Measurements from ENCODE around the gene DPM2.
A peak's percentile ranks its signal among the peaks of the same experiment; 100 is the strongest.

DPM2 gene

DNA sequence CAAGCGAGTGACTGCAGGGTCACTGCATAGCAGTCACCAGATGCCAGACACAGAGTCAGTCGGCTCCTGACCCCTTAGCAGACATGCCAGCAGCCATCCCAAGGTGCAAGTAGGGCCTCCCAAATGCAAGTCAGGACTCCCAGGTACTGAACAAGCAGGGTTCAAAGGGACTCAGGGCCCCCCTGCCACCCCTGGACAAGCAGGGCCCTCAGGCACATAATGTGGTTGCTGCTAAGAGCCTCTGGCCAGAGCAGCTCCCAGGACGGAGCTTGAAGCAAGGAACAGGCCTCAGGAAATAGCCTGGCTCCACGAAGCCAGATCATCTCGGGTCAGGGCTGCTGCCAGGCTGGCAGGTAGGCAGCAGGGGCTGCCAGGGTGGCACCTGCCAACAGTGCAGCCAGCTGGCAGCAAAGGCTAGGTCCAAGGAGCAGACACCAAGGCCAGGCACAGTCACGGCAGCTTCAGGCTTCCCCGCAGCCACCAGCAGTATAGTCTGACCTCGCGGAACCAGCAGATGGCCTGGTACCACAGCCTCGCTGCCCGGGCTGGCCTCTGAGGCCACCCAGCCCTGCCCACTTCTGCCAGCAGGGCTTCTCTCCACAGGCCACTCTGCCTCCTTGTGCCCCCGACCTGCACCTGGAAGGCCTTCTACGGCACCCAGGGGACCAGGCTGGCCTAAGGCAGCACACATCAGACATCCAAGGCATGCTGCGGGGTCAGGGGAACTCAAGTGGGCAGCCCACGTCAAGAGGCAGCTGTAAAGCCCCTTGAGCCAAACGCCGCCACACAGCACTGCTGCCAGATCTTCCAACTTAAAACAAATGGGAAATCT lies 35.7 kb upstream of the DPM2 start:
- no peak for DNase-seq (ENCODE audit: low read depth in 2 of 2)

DNA sequence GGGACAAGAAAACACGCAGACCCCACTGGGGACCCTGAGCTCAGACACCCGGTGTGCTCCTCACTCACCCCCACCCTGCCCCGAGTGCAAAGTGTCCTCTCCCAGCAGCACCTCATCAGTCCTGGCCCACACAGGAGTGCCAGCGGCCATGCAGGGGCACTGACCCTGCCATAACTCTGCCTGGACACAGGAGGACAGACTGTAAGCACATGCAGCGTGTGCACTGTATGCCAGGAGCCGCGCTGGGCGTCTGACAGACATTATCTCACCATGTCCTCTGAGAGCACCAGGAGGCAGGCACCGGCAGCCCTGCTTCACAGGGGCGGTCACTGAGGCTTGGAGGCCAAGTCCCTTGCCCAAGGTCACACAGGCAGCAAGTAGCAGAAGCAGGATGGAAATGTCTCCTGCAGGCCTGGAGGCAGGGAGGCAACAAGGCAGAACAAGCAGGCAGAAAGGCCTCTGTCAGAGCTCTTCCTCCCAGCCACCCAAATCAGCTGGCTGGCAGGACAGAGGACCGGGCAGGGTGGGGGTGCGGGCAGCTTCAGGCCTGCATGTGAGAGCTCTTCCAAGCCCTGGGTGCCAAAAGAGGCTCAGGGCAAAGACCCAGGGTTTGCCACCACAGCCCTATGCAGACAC lies 34.7 kb upstream of the DPM2 start:
- DNase-seq (ENCODE audit: low read depth in 2 of 2), result no peak

DNA sequence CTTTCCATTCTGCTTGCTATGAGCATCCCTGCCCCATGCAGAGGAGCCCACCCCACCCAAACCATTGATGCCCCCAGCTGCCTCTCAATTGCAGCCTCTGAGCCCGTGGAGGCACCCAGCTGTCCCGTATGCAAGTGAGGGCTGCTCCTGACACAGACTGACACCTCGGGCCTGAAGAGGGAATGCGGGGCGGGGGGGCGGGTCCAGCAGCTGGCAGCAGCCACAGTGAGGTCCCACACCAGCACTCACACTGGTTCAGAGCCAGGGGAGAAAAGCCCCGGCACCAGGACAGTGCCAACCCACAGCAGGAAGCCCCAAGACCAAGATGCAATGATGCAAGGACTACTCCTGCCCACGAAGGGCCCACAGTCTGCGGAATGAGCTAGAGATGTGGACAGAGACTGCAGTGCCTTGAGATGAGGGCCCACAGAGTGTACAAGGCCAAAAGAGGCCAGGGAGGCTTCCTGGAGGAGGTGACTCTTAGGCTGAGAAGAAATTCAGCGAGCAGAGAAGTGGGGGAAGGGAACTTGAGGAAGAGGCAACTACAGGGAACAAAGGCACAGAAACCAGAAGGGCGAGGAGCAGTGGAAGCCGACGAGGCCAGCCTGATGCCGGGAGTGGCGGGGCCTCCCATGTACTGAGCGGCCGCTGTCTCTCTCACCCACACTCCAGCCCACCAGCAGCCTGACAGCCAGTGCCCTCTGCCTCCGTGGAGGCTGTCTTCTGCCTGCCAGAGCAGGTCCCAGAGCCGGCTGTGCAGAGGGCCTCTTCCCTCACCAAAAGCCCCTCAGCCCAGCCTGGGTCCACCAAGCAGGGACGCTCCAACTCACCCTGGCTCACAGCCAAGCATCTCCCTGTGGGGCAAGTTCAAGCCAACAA lies 33.9 kb upstream of the DPM2 start:
- DNase-seq (ENCODE audit: low read depth in 2 of 2), result no peak

DNA sequence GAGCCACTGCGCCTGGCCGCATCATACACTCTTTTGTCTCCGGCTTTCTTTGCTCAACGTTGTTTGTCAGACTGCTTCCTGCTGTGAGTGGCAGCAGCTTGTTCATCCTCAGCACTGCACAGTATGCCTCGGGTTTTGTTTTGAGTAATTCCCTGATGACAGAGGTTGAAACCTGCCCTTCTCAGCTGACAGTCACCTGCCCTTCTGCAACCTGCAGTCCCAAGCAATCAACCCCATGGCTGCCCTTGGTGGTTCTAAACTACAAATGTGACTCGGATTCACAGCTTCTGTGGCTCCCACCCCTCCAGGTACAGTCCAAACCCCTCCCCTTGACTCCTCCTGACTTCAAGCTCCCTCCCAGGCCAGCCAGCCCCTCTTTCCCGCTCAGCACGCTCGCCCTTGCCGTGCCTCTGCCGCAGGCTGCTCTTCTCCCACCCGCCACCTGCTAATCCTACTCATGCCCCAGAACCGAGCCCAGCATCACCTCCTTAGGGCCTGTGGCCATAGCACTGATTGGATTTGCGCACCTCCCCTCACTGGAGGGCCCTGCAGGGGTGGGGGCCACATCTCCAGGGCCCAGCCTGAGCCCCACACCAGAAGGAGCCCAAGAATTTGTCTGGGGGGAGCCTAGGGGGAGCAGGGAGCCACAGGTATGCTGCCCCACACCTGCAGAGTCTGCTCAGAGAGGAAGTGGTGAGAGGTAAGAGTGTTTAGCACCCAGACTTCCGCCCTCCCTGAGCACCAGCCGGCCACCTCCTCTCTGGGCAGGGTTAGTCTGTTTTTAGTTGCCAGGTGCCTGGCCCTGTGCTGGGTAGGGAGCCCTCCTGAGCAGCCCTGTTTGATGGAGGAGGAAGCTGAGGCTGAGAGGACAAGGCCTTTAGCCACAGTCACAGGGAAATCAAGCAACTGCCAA lies 33.0 kb upstream of the DPM2 start:
- DNase-seq (ENCODE audit: low read depth in 2 of 2), result peak; percentile 65 to 78

DNA sequence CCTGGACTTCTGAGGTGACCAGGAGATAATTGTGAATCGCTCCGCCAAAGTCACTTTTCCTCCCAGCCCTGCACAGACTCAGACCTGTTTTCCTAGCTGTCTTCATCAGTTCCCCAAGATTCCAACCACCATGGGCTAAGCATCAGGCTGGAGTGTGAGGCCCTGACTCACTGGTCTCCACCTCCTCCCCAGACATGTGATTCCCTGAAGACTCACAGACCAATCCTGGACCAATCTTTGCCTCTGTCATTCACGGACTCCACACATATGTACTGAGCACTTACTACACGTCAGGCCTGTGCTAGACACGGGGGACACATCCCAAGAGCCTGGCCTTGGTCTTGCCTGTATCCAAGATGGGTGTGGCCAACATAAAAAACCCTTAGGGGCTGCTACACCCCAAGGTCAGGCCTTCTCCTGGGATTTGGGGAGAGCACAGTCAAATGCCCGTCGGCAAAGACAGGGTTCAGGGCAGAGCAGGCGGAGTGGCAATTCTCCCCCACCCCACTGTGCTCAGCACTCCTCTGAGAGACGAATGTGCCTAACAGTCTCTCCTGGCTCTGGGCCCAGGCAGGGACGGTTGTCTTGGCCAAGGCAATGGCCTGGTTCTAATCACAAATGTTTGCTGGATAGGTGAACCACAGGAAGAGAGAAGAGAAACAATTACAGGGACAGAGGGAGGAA lies 31.2 kb upstream of the DPM2 start:
- DNase-seq (ENCODE audit: low read depth in 2 of 2), result no peak

DNA sequence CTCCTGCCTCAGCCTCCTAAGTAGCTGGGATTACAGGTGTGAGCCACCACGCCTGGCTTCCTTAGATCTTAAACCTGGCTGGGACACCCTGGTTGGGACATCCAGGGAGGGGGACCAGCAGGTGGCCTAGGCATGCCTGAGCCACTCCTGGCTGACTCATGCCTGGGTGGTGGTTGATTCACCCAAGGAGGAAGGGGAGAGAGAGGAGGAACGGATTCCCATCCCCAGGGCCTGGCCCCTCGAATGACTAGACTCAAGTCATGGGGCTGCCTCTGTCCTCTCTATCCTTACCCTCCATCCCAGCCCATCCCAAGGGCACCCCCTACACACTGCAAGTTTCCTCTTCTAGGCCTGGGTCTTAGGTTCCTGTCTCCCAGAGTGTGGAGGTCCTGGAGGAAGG lies 30.4 kb upstream of the DPM2 start:
- DNase-seq (ENCODE audit: low read depth in 2 of 2), result peak in 1 of 2 donors; percentile 45

DNA sequence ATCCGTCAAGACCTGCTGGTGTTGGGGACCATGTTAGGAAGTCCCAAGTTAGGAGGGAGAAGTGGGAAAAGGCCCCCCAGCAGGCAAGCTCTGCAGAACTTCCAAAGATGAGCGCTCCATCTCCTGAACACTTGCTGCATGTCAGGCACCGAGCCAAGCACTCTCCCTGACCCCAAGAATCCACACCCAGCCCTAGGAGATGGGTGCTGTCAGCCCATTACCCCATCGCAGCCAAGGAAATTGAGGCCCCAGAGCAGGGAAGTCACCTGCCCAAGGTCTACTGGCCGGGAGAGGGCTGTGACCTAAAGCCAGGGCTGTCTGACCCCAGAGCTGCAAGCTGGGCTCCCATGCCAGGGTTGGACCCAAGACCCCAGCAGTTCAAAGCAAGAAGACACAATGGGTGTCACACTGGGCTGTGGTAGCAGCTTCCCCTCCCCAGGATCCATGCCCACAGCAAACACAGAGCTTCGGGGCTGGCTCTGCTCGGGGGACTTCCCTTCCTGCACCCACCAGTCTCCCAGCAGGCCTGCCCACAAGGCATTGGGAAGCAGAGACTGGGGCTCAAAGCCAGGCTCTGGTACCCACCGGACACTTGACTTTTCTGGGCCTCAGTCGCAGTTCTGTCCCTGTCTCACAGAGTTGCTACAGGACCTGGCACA lies 29.6 kb upstream of the DPM2 start:
- DNase-seq (ENCODE audit: low read depth in 2 of 2), result no peak

DNA sequence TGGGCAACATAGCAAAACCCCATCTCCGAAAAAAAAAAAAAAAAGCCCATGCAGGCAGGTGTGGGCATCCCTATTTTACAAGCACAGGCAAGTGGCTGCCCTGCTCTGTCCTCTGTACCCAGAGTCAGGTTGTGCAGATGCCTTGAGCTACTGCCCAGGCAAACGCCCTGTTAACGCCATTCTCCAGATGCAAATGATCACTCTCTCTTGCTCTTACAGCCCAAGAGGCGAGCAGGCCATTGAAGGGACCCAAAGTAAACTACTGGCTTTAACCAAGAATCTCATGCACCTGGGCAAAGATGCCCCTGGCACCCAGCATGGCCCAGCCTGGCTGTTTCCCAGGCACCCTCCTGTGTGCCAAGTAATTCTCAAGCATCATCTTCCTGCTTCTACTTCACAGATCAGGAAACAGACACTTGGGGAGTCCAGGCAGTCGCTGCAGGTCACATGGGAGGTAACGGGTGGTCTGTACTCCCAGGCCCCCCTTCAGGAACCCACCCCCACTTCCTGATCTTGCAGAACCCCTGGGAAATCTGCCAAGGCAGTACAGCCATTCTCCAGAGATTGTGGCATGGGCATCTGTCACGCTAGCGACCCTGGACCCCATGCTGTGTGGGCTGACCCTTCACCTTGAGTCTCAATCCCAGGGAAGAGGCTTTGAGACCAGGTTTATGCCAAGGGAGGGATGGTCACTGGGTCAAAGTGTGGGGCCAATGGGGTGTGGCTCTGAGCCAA lies 28.9 kb upstream of the DPM2 start:
- no peak for DNase-seq (ENCODE audit: low read depth in 2 of 2)

DNA sequence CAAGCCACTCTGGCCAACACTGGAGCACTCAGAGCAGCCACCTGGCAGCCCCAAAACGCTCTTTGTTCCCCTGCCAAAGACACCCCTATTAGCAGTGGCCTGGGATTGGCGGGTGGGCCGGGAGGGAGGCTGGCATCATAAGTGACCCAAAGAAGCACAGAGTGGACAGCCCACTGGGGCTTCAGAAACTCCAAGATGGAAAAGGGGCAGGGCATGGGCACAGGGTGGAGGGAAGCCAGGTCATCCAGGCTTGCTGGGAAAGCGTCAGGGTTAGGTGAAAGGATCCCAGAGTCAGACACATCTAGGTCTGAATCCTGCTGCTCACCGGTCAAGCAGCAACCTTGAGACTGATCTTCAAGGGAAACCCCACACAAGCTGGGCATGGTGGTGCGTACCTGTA lies 28.3 kb upstream of the DPM2 start:
- no peak for DNase-seq (ENCODE audit: low read depth in 2 of 2)

DNA sequence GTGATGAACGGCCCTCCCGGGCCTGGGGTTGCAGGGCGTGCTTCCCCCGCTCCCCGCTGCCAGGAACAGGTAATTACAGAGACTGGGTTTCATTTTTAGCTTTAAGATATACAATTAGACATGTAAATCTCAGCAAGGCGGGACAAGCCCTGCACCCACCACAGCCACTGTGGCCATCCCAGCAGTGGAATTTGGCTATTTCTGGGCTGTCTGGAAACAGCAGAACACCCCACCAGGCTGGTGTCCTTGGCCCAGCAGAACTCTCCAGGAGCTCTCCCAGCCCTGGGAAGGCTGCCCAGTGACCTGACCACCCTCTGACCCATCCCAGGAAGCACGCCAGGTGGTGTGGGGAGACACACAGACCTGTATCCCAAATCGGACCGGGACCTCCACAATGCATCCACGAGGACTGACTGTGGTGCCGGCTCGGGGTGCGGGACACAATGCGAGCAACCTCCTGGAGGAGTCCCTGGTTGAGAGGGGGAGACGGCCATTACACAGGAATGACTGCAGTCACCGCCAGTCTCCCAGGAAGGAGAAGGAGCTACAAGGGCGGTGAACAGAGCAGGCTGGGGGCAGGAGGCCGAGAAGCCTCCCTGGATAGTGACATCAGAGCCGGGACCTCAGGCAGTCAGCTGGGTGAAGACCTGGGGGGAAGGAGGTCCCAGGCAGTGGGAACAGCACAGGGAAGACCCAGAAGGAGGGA lies 25.9 kb upstream of the DPM2 start:
- no peak for DNase-seq (ENCODE audit: low read depth in 2 of 2)

DNA sequence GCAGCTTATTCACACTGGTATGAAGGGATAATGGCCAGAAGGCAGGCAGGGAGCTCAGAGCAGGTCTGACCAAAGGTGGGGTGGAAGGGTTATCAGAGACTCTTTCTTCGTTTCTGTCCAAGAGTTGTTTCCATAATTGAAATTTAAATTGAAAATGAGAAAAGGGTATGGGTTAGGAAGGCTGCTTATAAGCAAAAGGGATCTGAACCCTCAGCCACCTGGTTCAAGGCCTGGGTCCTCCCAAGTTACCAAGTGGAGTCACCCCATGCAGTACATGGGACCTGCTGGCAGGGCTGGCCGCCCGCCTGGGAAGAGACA lies 25.3 kb upstream of the DPM2 start:
- DNase-seq (ENCODE audit: low read depth in 2 of 2), result no peak

DNA sequence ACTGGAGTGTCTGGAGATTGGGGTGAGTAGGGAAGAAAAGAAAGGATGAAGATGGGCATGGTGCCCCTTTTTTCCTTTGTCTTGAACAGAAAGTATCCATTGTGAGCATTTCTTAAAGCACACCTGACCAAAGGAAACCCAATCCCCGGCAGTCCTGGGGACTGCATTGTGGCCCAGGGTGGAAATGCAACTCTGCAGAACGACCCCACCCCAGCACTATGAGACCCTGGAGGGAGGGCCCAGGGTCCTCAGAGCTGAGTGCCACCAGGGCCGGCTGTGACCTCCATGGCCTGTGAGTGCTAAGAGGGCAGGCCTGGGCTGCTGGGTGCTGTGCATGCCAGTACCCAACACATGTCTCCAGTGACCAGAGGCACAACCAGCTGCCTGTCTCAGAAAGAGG lies 24.6 kb upstream of the DPM2 start:
- DNase-seq (ENCODE audit: low read depth in 2 of 2), result no peak

DNA sequence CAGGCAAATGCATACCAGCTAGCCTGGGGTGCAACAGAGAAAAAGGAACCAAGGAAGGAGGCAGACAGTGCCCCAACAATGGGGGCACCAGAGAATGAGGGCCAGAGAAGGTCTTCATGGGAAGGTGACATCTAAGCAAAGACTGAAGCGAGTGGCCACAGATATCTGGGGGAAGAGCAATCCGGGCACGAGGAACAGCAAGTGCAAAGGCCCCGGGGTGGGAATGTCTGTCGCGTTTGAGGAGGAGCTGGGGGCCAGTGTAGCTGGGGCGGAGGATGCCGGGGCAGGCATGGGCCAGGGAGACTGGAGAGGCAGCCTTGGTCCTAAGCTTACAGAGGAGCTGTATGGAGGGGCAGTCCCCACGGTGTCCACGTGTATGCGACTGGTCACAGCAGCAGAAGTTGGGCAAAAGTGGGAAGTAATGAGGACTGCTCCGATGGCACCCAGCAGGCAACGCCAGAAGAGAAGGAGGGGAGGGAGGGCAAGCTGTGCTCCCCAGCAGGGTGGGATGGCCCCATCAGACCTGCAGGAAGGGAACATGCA lies 24.0 kb upstream of the DPM2 start:
- no peak for DNase-seq (ENCODE audit: low read depth in 2 of 2)

DNA sequence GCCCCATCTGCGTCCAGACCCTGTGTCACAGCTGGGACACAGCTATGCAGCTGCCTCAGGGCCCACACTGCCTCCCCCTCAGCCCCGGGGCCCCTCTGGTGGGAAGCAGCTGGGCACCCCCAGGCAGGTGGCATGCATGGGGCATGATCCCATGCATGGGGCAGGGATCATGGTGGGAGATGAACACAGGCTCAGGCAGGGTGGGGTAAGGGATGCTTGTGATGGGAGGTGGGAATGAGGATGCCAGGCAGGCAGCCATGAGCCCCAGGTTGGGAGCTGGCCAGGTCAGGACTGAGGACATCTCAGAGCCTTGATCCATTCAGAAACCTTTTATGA lies 23.5 kb upstream of the DPM2 start:
- no peak for DNase-seq (ENCODE audit: low read depth in 2 of 2)

DNA sequence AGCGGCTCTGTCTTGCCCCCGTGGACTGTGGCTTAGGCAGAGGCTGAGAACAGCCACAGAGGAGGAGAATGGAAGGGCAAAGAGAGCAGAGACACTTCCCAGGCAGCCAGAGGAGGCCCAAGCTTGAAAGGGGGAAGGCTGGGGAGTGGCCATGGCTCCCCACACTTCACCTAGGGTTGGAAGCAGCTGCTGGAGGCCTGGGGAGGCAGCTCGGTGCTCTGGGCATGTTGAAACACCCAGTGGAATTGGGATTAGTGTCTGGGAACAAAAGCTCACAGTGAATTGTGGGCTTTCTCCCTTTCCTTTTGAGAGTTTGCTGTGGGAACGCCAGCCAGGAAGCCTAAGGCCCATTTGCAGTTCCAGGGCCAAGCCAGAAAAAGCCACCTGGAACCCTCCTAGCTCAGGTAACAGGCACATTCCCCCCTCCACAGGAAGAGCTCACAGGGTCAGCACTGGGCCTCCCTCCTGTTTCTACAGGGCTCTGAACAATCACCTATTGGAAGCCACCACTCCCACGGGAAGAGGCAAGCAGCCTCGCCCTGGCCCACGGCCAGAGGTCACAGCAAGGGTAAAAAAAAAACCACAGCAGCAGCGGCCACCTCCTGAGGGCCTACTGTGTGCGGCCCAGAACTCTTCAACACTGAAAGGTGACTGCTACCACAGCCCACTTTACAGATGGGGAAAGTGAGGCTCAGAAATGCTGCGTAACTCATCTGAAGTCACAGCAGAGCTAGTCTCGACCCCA lies 22.9 kb upstream of the DPM2 start:
- DNase-seq (ENCODE audit: low read depth in 2 of 2), result no peak

DNA sequence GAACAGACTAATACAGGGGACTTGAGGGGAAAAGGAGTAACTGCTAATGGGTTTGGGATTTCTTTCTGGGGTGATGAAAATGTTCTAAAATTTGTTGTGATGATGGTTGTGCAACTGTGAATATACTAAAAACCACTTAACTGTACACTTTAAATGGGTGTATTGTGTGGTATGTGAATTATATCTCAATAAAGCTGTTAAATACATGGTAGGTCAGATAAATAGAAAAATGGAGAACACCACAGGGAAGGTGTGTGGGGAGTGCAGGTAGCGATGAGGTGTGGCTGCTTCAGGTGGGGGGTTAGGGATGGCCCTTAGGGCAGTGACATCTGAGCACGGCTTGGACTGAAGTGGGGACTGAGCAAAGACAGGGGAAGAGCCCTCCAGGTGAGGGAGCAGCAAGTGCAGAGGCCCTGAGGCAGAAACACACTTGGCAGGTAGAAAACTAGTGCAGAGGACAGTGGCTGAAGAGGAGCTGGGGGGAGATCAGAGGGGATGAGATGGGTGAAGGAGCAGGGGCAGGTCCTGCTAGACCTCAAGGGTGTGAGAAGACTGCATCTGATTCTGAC lies 22.3 kb upstream of the DPM2 start:
- DNase-seq (ENCODE audit: low read depth in 2 of 2), result no peak

DNA sequence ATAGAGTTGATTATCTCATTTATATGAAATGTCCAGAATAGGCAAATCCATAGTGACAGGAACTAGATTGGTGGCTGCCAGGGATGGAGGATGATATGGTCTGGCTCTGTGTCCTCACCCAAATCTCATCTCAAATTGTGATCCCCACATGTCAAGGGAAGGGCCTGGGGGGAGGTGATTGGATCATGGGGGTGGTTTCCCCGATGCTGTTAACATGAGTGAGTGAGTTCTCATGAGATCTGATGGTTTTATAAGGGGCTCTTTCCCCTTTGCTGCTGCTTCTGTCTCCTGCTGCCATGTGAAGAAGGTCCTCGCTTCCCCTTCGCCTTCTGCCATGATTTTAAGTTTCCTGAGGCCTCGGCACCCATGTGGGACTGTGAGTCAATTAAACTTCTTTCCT lies 21.7 kb upstream of the DPM2 start:
- DNase-seq (ENCODE audit: low read depth in 2 of 2), result no peak

DNA sequence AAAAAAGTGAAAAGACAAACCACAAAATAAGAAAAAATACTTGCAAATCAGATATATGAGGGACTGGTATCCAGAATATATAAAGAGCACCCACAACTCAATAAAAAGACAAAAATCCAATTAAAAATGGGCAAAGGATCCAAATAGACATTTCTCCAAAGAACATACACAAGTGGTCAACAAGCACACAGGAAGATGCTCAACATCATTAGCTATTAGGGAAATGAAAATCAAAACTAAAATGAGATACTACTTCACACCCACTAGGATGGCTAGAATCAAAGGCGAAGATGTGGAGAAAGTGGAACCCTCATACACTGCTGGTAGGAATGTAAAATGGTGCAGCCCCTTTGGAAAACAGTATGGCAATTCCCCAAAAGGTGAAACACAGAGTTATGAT lies 21.1 kb upstream of the DPM2 start:
- DNase-seq (ENCODE audit: low read depth in 2 of 2), result no peak

Data from stimulated activated CD4-positive, alpha-beta T cell treated with anti-CD3 and anti-CD28 coated beads, Interleukin-15, amount 100 ng/mL, for 48 hours (primary cell).